ENCODE data around the gene KIAA1755.

The KIAA1755 gene

DNA sequence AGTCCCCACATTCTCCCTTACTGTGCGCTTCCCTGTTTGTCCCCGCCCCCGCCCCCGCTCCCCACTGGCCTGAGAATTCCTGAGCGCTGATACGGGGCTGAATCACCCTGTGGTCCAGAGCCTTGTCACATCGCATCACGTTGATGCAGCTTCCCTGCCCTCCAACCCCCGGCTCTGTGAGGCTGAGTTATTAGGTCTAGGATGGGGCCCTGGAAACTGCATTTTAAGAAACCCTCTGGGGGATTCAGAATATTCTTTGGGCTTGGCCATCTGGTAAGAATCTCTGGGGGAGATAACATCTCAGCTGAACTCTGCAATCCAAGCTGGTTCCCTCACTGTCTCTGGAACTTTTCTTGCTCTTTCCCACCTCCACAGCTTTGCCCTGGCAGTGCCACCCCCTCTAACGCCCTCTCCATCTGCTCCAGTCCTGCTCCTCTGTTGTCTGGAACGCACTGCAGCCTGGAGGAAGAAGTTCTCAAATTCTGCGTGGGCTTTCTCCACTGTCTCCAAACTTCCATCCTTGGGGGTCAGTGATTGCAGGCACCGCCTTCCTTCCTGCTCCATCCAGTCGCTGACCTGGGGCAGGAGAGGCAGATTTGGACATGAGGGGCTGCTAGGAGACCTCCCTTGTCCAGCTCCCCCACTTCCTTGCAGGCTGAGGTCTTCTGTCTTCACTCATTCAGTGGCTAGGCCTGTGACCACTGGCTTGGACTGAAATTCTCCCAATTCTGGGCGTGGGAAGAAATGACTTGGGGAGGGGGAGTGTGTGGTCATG, 42.6 kb downstream of the KIAA1755 start:
- no peak for DNase-seq

DNA sequence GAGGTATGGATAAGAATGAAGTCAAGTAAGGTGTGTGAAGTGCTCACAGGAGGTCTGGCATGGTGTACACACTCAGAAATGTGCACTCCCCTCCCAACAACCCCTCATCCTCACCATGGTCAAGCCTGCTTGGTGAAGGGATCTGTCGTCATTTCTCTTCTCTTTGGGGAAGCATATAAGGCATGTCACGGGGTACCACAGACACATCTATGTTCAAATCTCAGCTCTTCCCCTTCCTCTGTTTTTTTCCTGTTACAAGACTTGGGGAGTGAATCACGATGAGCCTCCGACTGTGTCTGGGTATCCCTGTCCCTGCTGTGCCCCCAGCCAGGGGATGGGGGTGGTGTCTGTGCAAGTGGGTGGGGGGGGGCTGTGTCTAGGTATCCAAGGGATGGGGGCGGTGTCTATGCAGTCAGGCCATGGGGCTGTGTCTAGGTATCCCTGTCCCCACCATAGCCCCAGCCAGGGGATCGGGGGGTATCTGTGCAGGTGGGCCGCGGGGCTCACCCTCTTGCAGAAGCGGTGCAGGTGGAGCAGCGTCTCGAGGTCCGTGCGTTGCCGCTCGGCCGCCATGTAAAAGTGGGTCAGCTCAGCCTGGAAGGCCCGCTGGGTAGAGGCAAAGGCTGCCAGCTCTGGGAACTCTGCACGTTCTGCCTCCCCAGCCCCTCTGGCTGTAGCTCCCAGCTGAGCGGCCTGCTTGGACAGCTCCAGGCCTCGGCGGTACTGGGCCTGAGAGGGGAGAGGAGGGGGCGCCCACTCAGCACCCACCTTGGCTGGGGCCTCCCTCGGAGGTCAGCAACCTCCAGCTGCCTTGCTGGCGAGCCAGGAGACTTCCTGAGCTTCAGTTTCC, 43.6 kb downstream of the KIAA1755 start:
- DNase-seq, result no peak

DNA sequence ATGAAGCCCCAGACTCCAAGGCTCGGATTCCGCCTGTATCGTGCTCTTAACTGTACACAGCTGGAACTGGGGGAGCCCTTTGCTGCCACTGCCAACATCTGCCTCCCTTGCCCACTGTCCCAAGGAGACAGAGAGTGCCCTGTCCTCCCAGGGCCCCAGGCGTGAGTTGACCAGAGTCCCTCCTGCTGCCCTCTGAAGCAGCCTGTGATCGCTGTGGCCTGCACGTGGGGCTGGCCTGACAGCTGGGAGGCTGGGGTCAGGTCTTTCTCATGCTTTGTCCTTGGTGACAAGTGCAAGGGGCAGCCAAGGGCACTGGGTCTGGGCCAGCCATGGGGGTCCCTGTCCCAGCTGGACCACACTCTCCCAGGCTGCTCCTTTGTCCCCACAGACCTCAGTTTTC, 44.3 kb downstream of the KIAA1755 start:
- DNase-seq, result no peak

DNA sequence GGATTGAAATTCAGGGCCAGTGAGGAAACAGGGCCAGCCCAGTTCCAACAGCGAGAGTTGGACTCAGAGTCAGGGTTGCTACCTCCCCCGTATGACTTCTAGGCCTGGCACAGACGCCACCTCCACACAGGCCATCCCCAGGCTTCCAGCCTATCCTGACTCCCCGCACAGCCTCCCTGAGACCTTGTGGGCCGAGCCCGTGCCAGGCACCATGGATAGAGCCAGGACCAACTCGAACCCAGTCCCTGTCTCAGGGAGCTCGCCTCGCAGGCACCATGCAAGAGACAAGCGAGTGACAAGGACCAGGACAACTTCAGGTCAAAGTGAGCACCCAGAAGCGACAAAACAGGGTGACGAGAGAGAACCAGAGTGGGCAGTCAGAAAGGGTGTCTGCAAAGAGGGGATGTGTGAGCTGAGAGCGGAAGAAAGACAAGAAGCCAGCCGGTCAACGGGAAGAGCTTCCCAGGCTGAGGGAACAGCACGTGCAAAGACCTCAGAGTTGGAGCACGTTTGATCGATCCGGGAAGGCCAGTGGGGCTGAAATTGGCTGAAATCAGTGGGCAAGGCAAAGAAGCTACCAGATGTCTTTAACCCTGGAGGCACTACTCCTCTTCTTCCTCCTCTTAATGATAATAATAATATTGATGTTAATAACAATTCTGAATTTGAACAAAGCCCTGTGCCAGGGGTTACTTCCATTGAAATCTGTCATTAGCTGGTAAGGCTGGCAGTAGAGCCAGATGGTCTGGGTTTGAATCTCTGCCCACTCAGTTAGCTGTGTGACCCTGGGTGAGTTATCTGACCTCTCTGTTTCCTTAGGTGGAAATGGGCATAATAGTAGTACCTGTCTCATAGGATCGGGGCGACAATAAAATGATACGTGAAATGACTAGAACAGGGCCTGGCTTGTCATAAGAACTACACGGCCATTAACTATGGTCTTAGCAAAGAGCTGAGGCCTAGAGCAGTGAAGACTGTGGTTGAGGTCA, 45.0 kb downstream of the KIAA1755 start:
- no peak for DNase-seq

DNA sequence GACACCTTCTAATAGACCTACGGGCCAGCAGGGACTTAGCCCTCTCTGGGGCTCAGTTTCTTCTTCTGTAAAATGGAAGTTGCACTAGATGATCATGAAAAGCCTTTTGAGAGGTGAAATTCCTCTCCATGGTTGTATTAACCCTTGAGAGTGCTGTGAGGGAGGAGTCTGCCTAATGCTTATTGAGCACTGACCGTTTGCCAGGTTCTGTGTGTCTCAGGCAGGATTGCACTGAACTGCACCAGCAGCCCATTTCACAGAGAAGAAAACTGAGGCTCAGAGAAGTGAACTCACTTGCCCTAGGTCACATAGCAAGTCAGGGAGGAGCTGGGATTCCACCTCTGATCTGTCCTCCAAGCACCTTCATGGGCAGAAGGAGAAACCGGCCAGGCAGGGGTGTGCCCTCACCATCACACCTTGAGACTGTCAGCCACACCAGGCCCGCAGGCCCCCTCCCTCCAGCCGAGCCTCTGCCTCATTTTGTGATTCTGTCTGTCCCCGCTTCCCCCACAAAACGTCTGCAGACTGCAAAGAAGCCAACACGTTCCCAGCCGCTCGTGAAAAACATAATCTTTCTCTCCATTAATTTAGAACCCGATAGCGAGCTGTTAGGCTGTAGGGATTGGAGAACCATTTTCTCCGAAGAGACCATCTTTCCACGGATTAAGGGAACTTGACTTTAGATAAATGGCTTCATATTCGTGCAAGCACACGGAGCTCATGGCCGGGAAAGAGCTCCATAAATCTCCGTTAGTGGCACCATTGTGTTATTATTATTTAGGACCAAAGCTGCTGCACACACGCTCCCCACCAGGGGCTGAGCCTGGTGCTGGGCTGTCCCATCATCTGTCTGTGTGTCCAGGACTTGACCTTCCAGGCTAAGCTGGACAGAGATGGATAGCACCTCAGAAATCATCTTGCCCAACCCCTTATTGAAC, 46.0 kb downstream of the KIAA1755 start:
- DNase-seq, result no peak

DNA sequence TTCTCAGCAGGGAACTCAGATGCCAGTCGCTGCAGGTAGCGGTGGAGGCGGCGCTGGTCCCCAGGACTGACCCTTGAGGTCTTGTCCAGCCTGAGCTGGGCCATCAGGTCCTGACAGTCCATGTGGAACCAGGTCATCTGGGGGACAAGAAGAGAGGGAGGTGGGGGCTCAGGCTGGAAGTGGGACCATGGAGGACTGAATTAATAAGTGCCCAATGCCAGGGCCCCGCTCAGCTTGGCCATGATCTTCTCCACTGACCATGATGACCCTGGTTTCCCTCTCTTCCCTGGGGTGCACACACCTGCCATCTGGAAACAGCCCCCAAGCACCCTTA, 47.0 kb downstream of the KIAA1755 start:
- DNase-seq, result no peak

DNA sequence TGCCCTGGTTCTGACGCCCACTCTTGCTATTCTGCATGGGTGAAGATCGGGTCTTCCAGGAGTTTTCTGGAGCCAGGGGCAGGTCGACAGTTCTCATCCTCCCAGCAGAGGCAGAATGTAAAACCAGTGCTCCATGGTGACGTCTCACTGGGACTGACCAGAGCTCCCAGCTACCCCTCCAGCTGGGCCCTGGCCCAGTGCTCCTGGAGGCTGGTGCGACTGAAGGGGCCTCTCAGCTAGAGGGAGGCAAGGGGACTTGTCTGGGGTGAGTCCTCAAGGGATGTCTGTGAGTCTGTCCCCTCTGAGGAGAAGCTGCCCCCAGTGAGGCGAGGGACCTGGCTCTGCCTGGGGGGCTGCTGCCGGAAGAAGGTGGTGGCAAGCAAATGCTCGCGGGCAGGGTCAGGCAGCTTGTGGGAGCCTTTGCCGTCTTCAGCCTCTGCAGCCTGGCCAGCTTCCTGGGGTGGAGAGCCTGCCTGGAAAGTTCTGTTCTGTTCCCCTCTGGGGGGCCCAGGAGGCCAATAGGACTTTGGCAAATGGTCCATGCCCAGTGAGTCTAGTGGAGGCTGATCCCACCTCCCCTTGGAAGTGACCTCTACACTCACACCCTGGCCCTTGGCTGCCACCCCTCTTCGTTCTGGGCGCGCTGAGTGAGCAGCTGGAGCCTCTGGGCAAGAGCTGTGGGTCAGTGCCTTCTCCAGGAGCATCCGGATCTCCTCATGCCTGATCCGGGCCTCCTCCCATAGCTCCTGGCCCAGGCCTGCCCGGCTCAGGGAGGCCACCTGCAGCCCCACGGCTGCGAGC, 47.5 kb downstream of the KIAA1755 start:
- DNase-seq, result no peak

DNA sequence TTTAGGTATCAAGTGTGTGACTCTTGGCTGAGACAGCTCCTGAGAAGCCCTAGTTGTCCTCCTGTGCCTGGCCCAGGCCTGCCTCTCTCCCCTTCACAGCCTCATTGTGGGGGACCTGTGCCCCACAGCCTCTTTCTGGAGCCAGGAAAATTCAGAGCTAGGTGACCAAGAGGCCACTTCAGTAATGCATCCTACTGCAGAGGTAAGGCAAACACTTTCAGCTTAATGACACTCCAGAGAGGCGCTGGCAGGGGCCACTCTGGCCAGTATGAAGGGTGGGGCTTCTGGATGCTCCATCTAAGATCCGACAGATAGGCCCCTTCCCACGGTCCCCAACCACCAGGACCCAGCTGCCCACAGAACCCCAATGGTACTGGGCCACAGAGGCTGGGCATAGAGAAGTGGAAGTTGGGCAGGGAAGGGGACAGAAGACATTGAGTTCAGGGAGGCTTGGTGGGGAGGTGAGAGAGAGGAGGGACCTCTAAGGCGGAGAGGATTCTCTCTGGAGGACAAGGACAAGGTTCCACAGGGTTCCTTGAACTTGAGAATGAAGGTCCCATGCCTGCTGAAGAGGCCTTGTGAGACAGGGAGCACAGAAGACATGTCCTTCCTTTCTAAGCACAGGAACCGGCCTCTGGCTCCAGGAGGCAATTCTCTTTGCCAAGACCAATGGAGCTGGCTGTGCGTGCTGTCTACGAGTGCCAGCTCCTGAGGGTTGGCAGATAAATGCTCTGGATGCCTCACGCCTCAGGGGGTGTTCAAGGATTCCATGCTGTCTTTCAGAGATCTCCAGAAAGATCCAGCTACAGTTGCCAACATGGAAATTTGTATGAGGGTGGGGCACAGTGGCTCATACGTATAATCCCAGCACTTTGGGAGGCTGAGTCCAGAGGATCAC, 49.1 kb downstream of the KIAA1755 start:
- DNase-seq, result no peak

DNA sequence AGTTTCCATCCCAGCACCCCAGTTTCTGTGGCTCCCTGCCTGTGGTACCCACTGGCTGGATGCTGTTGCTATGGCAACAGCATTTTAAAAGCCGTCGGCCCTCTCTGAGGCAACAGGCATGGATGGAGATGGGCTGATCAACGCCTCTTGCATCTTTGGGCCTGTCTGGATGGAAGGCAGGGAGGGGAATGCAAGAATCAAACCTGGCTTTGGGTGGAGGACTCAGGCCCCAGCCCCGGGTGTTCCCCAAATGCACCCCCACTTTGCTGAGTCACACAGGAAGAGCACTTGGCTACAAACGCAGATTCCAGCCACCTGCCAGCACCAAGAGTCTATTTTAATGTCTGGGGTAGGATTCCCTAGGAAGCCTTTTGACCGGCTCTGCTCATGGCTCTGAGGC, 49.8 kb downstream of the KIAA1755 start:
- no peak for DNase-seq

DNA sequence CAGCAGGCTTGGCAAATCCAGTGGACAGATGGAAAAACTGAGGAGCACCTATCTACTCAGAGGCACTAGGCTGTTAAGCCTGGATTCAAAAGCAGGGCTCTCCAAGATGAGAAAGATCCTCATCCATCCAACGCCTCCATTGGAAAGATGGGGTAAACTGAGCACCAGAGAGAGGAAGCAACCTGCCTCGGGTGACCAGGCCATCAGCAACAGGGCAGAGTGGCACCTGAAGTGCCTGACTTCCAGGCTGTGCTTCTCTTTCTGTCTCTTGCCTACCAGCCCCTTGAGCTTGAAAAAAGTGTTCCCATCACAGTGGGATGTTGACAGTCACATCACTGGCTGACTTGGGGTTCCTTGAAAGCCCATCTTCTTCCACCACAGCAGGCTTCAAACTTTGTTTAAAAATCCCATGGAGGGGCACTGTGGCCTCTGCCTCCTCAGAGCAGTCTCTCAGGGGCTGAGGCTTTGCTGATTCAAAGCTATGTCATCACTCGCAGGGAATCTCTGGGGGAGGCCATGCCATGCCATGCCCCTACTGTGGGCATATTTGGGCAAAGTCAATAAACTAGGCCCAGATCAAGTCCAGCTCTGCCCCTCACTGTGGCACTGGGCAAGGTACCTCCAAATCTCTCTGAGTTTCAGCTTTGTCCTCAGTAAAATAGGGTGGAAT, 50.7 kb downstream of the KIAA1755 start:
- no peak for DNase-seq

DNA sequence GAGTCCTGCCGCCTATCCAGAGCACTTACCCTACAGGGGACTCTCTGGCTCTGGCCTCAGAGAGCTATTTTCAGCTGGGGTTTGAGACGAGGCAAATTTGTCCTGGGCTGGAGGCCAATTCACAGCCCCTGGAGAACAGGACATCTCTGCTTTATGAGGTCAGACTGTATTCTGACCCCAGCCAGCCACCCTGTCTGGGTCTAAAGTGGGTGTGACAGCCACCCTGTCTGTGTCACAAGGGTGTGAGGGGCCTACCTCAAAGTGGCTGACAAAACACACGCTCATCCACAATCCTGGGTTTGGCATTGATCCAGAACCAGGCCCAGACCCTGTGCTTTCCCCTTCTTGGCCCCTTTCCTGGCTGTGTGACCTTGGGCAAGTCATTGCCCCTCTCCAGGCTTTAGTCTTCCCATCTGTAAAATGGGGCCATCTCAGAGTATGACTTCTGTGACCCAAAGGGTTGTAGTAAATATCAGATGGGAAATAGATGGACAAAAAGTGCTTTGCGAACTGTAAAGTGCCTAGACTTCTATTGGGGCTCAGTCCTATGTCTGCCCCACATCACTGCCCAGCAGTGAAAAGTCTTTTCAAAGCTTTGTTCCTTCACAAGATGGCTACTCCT, 51.4 kb downstream of the KIAA1755 start:
- DNase-seq, result no peak

DNA sequence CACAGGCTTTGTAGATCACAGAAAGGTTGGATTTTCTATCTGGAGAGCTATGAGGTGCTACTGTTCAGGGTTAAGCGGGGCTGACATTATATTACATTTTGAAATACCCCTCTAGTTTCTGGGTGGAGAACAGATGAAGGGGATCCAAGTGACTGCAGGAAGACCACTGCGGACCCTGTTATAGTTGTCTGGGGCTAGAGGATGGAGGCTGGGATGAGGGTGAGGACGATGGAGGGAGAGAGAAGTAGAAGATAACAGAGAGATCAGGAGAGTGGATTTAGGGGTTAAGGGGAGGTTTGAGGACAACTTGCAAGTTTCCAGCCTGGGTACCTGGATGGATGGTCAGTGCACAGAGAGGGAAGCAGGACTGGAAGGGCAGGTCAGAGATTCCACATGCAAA, 52.0 kb downstream of the KIAA1755 start:
- no peak for DNase-seq

DNA sequence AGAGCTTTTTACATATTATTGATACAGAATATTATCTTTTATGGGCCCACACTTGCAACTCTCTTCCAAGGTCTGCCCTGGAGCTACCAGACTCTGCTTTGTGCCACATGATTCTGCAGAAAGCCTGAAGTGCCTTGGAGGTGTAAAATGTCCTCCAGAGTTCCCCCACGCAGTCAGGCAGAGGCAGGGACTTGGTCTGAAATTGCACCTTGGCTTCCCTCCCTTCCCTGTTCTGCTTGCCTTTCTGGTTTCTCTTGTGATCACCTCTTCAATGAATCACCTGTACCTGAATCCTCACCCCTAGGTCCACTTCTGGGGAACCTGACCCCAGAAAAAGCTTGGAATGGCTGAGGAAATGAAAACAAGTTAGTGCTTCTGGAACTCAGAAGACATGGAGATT, 52.4 kb downstream of the KIAA1755 start:
- no peak for DNase-seq

DNA sequence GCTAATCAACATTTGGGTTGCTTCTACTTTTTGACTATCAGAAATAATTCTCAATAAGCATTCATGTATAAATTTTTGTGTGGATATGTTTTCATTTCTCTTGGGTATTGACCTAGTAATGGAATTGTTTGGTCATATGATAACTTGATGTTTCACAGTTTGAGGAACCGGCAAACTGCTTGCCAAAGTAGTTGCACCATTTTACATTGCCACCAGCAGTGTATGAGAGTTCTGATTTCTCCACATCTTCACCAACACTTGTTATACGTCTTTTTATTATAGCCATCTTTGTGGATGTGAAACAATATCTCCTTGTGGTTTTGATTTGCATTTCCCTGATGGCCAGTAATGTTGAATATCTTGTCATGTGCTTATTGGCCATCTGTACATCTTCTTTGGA, 52.9 kb downstream of the KIAA1755 start:
- DNase-seq, result no peak

DNA sequence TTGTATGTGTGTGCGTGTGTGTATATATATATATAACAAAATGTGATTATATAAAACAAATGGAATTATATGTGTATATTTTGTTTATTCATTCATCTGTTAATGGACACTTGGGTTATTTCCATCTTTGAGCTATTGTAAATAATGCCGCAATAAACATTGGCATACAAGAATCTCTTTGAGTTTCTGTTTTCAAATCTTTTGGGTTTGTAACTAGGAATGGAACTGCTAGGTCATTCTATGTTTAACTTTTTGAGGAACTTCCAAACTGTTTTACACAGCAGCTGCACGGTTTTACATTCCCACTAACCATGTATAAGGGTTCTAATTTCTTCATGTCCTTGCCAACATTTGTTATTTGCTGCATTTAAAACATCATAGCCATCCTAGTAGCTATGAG, 55.5 kb downstream of the KIAA1755 start:
- no peak for DNase-seq

DNA sequence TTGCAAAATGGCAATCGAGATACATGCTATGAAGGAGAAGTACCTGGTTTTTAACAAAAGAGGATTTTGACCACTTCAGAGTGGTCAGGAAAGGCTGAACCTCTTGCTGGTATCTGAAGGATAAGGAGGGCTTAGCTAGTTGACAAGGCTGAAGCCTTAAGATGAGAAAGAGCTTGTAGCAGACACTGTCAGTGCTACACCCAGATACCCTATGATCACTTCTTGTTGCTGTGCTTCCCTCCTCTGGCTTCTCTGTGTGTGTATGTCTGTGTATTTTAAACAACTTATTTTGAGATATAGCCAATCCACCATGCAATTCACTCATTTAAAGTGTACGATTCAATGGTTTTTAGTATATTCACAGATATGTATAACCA, 56.6 kb downstream of the KIAA1755 start:
- DNase-seq, result no peak

DNA sequence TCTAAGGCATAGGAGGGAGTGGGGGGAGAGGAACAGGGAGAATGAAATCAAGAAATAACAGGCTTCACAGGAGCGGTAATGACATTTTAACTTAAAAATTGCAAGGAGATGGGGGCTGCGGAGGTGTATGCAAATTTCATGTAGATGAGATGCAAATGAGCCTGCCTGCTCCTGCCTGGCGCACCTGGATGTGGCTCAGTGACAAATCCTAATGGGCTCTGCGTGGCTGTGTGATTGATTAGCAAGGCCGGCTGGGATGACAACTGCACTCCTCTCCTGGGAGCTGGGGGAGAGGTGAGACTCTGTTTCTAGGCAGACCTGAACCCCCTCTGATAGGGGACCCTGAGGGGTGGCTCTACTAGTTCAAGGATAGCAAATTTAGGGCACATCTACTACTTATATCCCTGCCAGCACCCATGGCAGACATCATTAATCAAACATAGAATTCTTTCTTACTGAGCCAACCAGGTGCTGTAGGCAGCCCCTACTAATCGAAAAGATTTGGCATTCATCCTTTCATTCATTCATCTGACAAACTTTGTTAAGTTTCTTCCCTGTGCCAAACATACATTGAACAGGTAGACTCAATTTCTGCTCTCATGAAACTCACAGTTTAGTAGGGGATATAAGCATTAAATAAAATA, 57.1 kb downstream of the KIAA1755 start:
- DNase-seq, result no peak

DNA sequence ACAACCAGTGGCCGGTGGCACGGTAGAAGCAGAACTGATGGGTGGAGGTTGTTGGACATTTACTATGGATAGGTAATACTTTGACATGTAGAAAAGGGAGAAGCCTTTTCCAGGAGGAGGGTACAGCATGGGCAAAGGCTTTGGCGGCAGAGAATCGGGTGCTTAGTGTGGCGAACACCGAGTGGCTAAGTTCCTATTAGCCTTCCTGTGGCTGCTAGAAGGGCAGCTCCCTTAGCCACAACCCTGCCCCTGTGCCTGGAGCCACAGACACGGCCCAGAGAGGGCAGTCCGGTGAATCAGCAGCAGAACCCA, 57.6 kb downstream of the KIAA1755 start:
- DNase-seq, result no peak
